Tibial nerve (tissue), 4 donors: ENCODE measurements around the gene CCDC107. TPM values are rescaled to one million over a fixed set of nuclear protein-coding genes. Genes with fewer than 3 reads are reported as not detected.
A peak's percentile ranks its signal among the peaks of the same experiment; 100 is the strongest.

Experiments used
- DNase-seq, 2 donors: peaks; one replicate each; pipeline ENCODE4 v3.0.0-alpha.2; 2019; ENCODE audit warnings: low spot score in 2 of 2
- H3K27ac ChIP-seq, 4 donors: fragments of 200-600 bp; sonication (generic) in 3 of 4; one replicate each; pipeline ENCODE4 v1.5.1; 2017 to 2019; ENCODE audit warnings: mild to moderate bottlenecking in 1 of 4
- H3K27me3 ChIP-seq, 2 donors: fragments of 200-600 bp; sonication (generic) in 1 of 2; one replicate each; pipeline versions ENCODE4 v1.5.1 to v1.6.0; 2017 to 2019
- H3K36me3 ChIP-seq, 3 donors: fragments of 200-600 bp; sonication (generic); one replicate each; pipeline ENCODE4 v1.5.1; 2018 to 2019
- H3K4me1 ChIP-seq, 4 donors: fragments of 200-600 bp; sonication (generic) in 3 of 4; one replicate each; pipeline ENCODE4 v1.5.1; 2017 to 2019
- H3K4me3 ChIP-seq, 4 donors: fragments of 200-600 bp; sonication (generic) in 3 of 4; one replicate each; pipeline ENCODE4 v1.5.1; 2017 to 2019; ENCODE audit warnings: mild to moderate bottlenecking in 1 of 4, moderate library complexity in 1 of 4
- H3K9me3 ChIP-seq, 4 donors: fragments of 200-600 bp; sonication (generic) in 3 of 4; one replicate each; pipeline ENCODE4 v1.5.1; 2017 to 2019
- CTCF ChIP-seq, 5 experiments: fragments of 200-600 bp in 3 of 5; fragments of 450-650 bp in 2 of 5; sonication (generic) in 3 of 5; IDR thresholded peaks; one replicate each; pipeline ENCODE4 v1.5.1; 2016 to 2019; ENCODE audit warnings: antibody characterized with exemption in 5 of 5, mild to moderate bottlenecking in 3 of 5, moderate library complexity in 2 of 5
- EP300 ChIP-seq, 2 donors: sonication (generic); formaldehyde crosslinking; IDR thresholded peaks; one replicate each; pipeline ENCODE4 v1.6.1; 2017; ENCODE audit warnings: antibody characterized with exemption in 2 of 2, mild to moderate bottlenecking in 1 of 2
- POLR2A ChIP-seq, 2 donors: fragments of 450-650 bp; IDR thresholded peaks; one replicate each; pipeline ENCODE4 v1.6.1; 2017; ENCODE audit warnings: antibody characterized with exemption in 2 of 2, mild to moderate bottlenecking in 2 of 2, moderate library complexity in 2 of 2
- WGBS, 2 donors: methylation state at CpG; one replicate each; pipeline ENCODE4 v1.1.5; 2018; 5-methylcytosine and 5-hydroxymethylcytosine counted together
- total RNA-seq, 4 donors: library from RNA; depleted of rRNA; stranded (reverse); fragments of >200 nt; gene quantifications; one replicate each; pipeline ENCODE4 v1.1.0, GENCODE V29; 2016

The CCDC107 gene
- total RNA-seq, 4 donors from 2014 or later = 41.6 to 58.8 (median 47.8) TPM

GRCh38 chr9:35688558-35689541 lies 30.8 kb downstream of the CCDC107 start:
- Histone ChIP-seq H3K4me1 (peaks cover 0 to 69% (median 9%) of the 10 kb centered on the region in 4 donors), H3K27me3 (no peaks in the 10 kb centered on the region), H3K9me3 (no peaks in the 10 kb centered on the region), H3K36me3 (peaks cover 0 to 24% (median 0%) of the 10 kb centered on the region in 3 donors), H3K27ac (peak overlapping the region; percentile 93 to 97 (median 95)), H3K4me3 (peak overlapping the region; percentile 63 to 92 (median 75))
- TF ChIP-seq EP300 (IDR thresholded peaks at IDR 0.05) = no peak
- TF ChIP-seq POLR2A (IDR thresholded peaks at IDR 0.05) = no peak
- no peak for TF ChIP-seq CTCF (IDR thresholded peaks at IDR 0.05)
- no peak for DNase-seq
- 38 to 45% methylated on average over 12 of the region's 12 CpGs for WGBS, 2 donors

GRCh38 chr9:35689542-35690293 lies 31.6 kb downstream of the CCDC107 start, which contains the start of gene TPM2:
TPM2 (minus strand) TSS chr9:35689925; CDS start chr9:35689817, 108 bp downstream.
- TF ChIP-seq EP300 (IDR thresholded peaks at IDR 0.05) = peak in 1 of 2 donors; percentile 75
- peak in 1 of 5 experiments; percentile 24 for TF ChIP-seq CTCF (IDR thresholded peaks at IDR 0.05)
- TF ChIP-seq POLR2A (IDR thresholded peaks at IDR 0.05) = no peak
- DNase-seq = peak in 1 of 2 donors; percentile 35
- peak within 1 kb of the TSS; percentile 63 to 92 (median 75) for H3K4me3 ChIP-seq
- H3K27me3 ChIP-seq = no peaks in the 10 kb centered on the region
- no peaks in the 10 kb centered on the region for H3K9me3 ChIP-seq
- WGBS, 2 donors = 13 to 19% methylated on average over 25 to 29 of the region's 61 CpGs
- peaks cover 0 to 72% (median 9%) of the 10 kb centered on the region in 4 donors for H3K4me1 ChIP-seq
- H3K27ac ChIP-seq = peak within 1 kb of the TSS; percentile 93 to 97 (median 95)
- H3K36me3 ChIP-seq = peaks cover 0 to 15% (median 0%) of the 10 kb centered on the region in 3 donors

GRCh38 chr9:35690294-35690613 lies 32.2 kb downstream of the CCDC107 start:
- DNase-seq = no peak
- H3K9me3 ChIP-seq = no peaks in the 10 kb centered on the region
- TF ChIP-seq POLR2A (IDR thresholded peaks at IDR 0.05) (no peak), EP300 (IDR thresholded peaks at IDR 0.05) (no peak), CTCF (IDR thresholded peaks at IDR 0.05) (no peak)
- peaks cover 0 to 10% (median 0%) of the 10 kb centered on the region in 3 donors for H3K36me3 ChIP-seq
- peaks cover 0 to 72% (median 9%) of the 10 kb centered on the region in 4 donors for H3K4me1 ChIP-seq
- no peaks in the 10 kb centered on the region for H3K27me3 ChIP-seq
- H3K4me3 ChIP-seq = peak overlapping the region; percentile 63 to 92 (median 75)
- H3K27ac ChIP-seq = peak overlapping the region; percentile 93 to 97 (median 95)
- 0% methylated on average over 12 to 14 of the region's 21 CpGs for WGBS, 2 donors

- Histone ChIP-seq H3K9me3 (no peaks in the 10 kb centered on the region), H3K27ac (peak overlapping the region; percentile 93 to 97 (median 95)), H3K4me1 (peaks cover 0 to 68% (median 8%) of the 10 kb centered on the region in 4 donors), H3K27me3 (no peaks in the 10 kb centered on the region), H3K36me3 (peaks cover 0 to 7% (median 0%) of the 10 kb centered on the region in 3 donors), H3K4me3 (peak overlapping the region; percentile 63 to 92 (median 75))
- DNase-seq = peak; percentile 60 to 66
- TF ChIP-seq POLR2A (IDR thresholded peaks at IDR 0.05) (peak in 1 of 2 donors; percentile 24), CTCF (IDR thresholded peaks at IDR 0.05) (no peak), EP300 (IDR thresholded peaks at IDR 0.05) (peak in 1 of 2 donors; percentile 75)
- WGBS, 2 donors = 1 to 2% methylated on average over 42 to 46 of the region's 61 CpGs
These were observed 32.7 kb downstream of the CCDC107 start for GRCh38 chr9:35690614-35691333.
